ENCODE data around the gene HCN2. TPM values are rescaled to one million over a fixed set of nuclear protein-coding genes. Genes with fewer than 3 reads are reported as not detected.
"Not testable (repeated sequence)": the region's sequence is repeated elsewhere in the genome, so short reads cannot be mapped to it uniquely, and the experiment has no call there.

HCN2 gene
- total RNA-seq, 2 donors from 2014 or later: 1.1 to 3.0 TPM

- H3K27ac Mint-ChIP-seq: no peak overlapping the region
- DNase-seq (no peak), ATAC-seq (no peak)
- H3K4me3 Mint-ChIP-seq: no peak overlapping the region
- peaks cover 7% of the 10 kb centered on the region for H3K4me1 Mint-ChIP-seq
- H3K27me3 Mint-ChIP-seq: peaks cover 5% of the 10 kb centered on the region
- no peaks in the 10 kb centered on the region for H3K9me3 ChIP-seq (ENCODE audit: control insufficient read depth, low read length, poor library complexity, severe bottlenecking)
- no peaks in the 10 kb centered on the region for H3K36me3 Mint-ChIP-seq (ENCODE audit: low read depth)
These were observed 5.9 kb downstream of the HCN2 start for GRCh38 chr19:595326-596262.

GRCh38 chr19:596263-596655 is 6.6 kb downstream of the HCN2 start:
- H3K4me1 Mint-ChIP-seq: peaks cover 6% of the 10 kb centered on the region
- no peaks in the 10 kb centered on the region for H3K9me3 ChIP-seq (ENCODE audit: control insufficient read depth, low read length, poor library complexity, severe bottlenecking)
- H3K36me3 Mint-ChIP-seq (ENCODE audit: low read depth): no peaks in the 10 kb centered on the region
- ATAC-seq (no peak), DNase-seq (no peak)
- H3K27ac Mint-ChIP-seq: no peak overlapping the region
- H3K27me3 Mint-ChIP-seq: peaks cover 2% of the 10 kb centered on the region
- H3K4me3 Mint-ChIP-seq: no peak overlapping the region

- no peaks in the 10 kb centered on the region for H3K9me3 ChIP-seq (ENCODE audit: control insufficient read depth, low read length, poor library complexity, severe bottlenecking)
- Mint-ChIP-seq H3K27me3 (no peaks in the 10 kb centered on the region), H3K4me1 (peaks cover 7% of the 10 kb centered on the region), H3K36me3 (ENCODE audit: low read depth) (no peaks in the 10 kb centered on the region), H3K4me3 (no peak overlapping the region), H3K27ac (no peak overlapping the region)
- DNase-seq (no peak), ATAC-seq (no peak)
These were observed 8.0 kb downstream of the HCN2 start for GRCh38 chr19:597406-598315.

- DNase-seq (no peak), ATAC-seq (no peak)
- Mint-ChIP-seq H3K4me3 (no peak overlapping the region), H3K27me3 (no peaks in the 10 kb centered on the region), H3K36me3 (ENCODE audit: low read depth) (no peaks in the 10 kb centered on the region), H3K4me1 (peaks cover 2% of the 10 kb centered on the region), H3K27ac (no peak overlapping the region)
- H3K9me3 ChIP-seq (ENCODE audit: control insufficient read depth, low read length, poor library complexity, severe bottlenecking): no peaks in the 10 kb centered on the region
These were observed 11.6 kb downstream of the HCN2 start for GRCh38 chr19:601310-601709.

GRCh38 chr19:601790-602189 is 12.1 kb downstream of the HCN2 start:
- no peak overlapping the region for H3K4me3 Mint-ChIP-seq
- H3K9me3 ChIP-seq (ENCODE audit: control insufficient read depth, low read length, poor library complexity, severe bottlenecking): no peaks in the 10 kb centered on the region
- no peaks in the 10 kb centered on the region for H3K27me3 Mint-ChIP-seq
- no peak overlapping the region for H3K27ac Mint-ChIP-seq
- H3K4me1 Mint-ChIP-seq: peaks cover 2% of the 10 kb centered on the region
- H3K36me3 Mint-ChIP-seq (ENCODE audit: low read depth): no peaks in the 10 kb centered on the region
- no peak for DNase-seq
- ATAC-seq: no peak

GRCh38 chr19:602391-603301 is 13.0 kb downstream of the HCN2 start:
- DNase-seq: no peak
- Mint-ChIP-seq H3K27me3 (no peaks in the 10 kb centered on the region), H3K36me3 (ENCODE audit: low read depth) (no peaks in the 10 kb centered on the region), H3K4me3 (no peak overlapping the region), H3K27ac (no peak overlapping the region), H3K4me1 (peaks cover 2% of the 10 kb centered on the region)
- no peaks in the 10 kb centered on the region for H3K9me3 ChIP-seq (ENCODE audit: control insufficient read depth, low read length, poor library complexity, severe bottlenecking)
- no peak for ATAC-seq

GRCh38 chr19:603302-603639 is 13.6 kb downstream of the HCN2 start:
- not testable (repeated sequence) for H3K36me3 Mint-ChIP-seq (ENCODE audit: low read depth); H3K9me3 ChIP-seq (ENCODE audit: control insufficient read depth, low read length, poor library complexity, severe bottlenecking); DNase-seq; ATAC-seq; H3K4me1 Mint-ChIP-seq; H3K27me3 Mint-ChIP-seq; H3K4me3 Mint-ChIP-seq; H3K27ac Mint-ChIP-seq

GRCh38 chr19:603779-604178 is 14.1 kb downstream of the HCN2 start:
- H3K4me3 Mint-ChIP-seq; H3K9me3 ChIP-seq (ENCODE audit: control insufficient read depth, low read length, poor library complexity, severe bottlenecking); H3K27ac Mint-ChIP-seq; H3K36me3 Mint-ChIP-seq (ENCODE audit: low read depth); H3K27me3 Mint-ChIP-seq; H3K4me1 Mint-ChIP-seq; DNase-seq: not testable (repeated sequence)
- peak; percentile 73 for ATAC-seq

GRCh38 chr19:604355-604754 is 14.7 kb downstream of the HCN2 start:
- ATAC-seq: peak; percentile 71

GRCh38 chr19:605061-605971 is 15.6 kb downstream of the HCN2 start:
- not testable (repeated sequence) for H3K27me3 Mint-ChIP-seq; H3K36me3 Mint-ChIP-seq (ENCODE audit: low read depth); DNase-seq; H3K9me3 ChIP-seq (ENCODE audit: control insufficient read depth, low read length, poor library complexity, severe bottlenecking); ATAC-seq; H3K4me1 Mint-ChIP-seq; H3K27ac Mint-ChIP-seq; H3K4me3 Mint-ChIP-seq

More at GRCh38 chr19:604355-604754, 14.7 kb downstream of the HCN2 start:
- Mint-ChIP-seq H3K4me3 (no peak overlapping the region), H3K4me1 (peaks cover 2% of the 10 kb centered on the region), H3K36me3 (ENCODE audit: low read depth) (no peaks in the 10 kb centered on the region), H3K27me3 (no peaks in the 10 kb centered on the region), H3K27ac (no peak overlapping the region)
- no peaks in the 10 kb centered on the region for H3K9me3 ChIP-seq (ENCODE audit: control insufficient read depth, low read length, poor library complexity, severe bottlenecking)
- peak in 1 of 3 donors; percentile 24 for DNase-seq

- no peaks in the 10 kb centered on the region for H3K9me3 ChIP-seq (ENCODE audit: control insufficient read depth, low read length, poor library complexity, severe bottlenecking)
- Mint-ChIP-seq H3K4me3 (no peak overlapping the region), H3K27me3 (no peaks in the 10 kb centered on the region), H3K4me1 (peaks cover 10% of the 10 kb centered on the region), H3K27ac (no peak overlapping the region), H3K36me3 (ENCODE audit: low read depth) (no peaks in the 10 kb centered on the region)
- DNase-seq (no peak), ATAC-seq (no peak)
These were observed 17.8 kb downstream of the HCN2 start for GRCh38 chr19:607301-608154.

Measured in T-helper 17 cell (primary cell).